ENCODE data around the gene AREG. TPM values are rescaled to one million over a fixed set of nuclear protein-coding genes. Genes with fewer than 3 reads are reported as not detected.

AREG gene
- total and polyA plus RNA-seq, 9 of the 15 experiments (the other 6 are each of a cell fraction or from before 2014, with no cell fraction given) = 1.4 to 7.7 (median 5.4) TPM

DNA sequence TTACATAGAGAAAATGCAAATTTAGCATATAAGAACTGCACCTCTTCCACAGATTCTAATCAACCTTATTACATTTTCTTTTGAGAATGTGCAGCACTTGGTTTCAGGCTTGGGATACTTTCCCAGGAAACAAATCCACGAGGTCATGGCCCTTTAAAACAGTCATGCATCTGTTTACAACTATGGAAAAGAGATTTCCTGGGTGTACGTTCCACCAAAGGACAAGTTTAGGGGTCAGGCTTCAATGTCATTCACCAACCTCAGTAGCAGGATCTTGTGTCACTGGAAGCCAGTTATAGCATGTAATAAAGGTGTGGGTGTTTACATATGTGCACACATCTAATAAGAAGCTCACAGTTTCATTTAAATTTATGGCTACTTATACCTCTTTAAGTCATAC is 49.3 kb upstream of the AREG start (continued):
- TF ChIP-seq ARID4B (CRISPR knock-in tag; IDR thresholded peaks at IDR 0.05) (no peak), SAFB2 (IDR thresholded peaks at IDR 0.05; ENCODE audit: borderline replicate concordance, low read depth, low read length, severe bottlenecking) (no peak), CAMTA2 (CRISPR knock-in tag; conservative IDR thresholded peaks at IDR 0.05) (no peak), DDX20 (tag; IDR thresholded peaks at IDR 0.05; ENCODE audit: low read depth) (no peak), E2F3 (CRISPR knock-in tag; IDR thresholded peaks at IDR 0.05) (no peak), PHTF2 (CRISPR knock-in tag; IDR thresholded peaks at IDR 0.05) (no peak), HNRNPK (IDR thresholded peaks at IDR 0.05; ENCODE audit: low read depth, low read length, poor library complexity, severe bottlenecking) (no peak), TCF3 (CRISPR knock-in tag; IDR thresholded peaks at IDR 0.05) (no peak)
- TF ChIP-seq, protein P1, sequence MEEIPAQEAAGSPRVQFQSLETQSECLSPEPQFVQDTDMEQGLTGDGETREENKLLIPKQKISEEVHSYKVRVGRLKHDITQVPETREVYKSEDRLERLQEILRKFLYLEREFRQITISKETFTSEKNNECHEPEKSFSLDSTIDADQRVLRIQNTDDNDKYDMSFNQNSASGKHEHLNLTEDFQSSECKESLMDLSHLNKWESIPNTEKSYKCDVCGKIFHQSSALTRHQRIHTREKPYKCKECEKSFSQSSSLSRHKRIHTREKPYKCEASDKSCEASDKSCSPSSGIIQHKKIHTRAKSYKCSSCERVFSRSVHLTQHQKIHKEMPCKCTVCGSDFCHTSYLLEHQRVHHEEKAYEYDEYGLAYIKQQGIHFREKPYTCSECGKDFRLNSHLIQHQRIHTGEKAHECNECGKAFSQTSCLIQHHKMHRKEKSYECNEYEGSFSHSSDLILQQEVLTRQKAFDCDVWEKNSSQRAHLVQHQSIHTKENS (CRISPR knock-in tag; IDR thresholded peaks at IDR 0.05) = no peak

All from K562 (cell line).